Renal cortical epithelial cell (primary cell): ENCODE results near the gene CEP57L1. TPM values are rescaled to one million over a fixed set of nuclear protein-coding genes. Genes with fewer than 3 reads are reported as not detected.

Experiments used
- total RNA-seq: library from RNA; depleted of rRNA; stranded (reverse); fragments of >200 nt; gene quantifications from 2 replicates; pipeline ENCODE4 v1.2.3, GENCODE V29; 2014

CEP57L1 gene
- total RNA-seq, 1 donor from 2014 or later, result 17.2 TPM

Other genes starting within 250 kb of the CEP57L1 start
- gene ARMC2, start 247.1 kb upstream of the CEP57L1 start, total RNA-seq, result 2.6 and 4.8 TPM in 2 replicates
- gene SESN1, start 661 bp upstream of the CEP57L1 start, total RNA-seq, result 16.0 and 47.8 TPM in 2 replicates